Small intestine (tissue), 7 donors: ENCODE measurements around the gene TRAK1. TPM values are rescaled to one million over a fixed set of nuclear protein-coding genes. Genes with fewer than 3 reads are reported as not detected.

Experiments
- DNase-seq, 2 donors: peaks; one replicate each; pipeline versions ENCODE4 v3.0.0 to v3.0.0-alpha.2; 2013
- FAIRE-seq: peaks from 2 replicates; lab custom pipeline; 2012; peaks lifted over from hg19 to GRCh38; lab: Jason Lieb, UNC
- H3K27ac ChIP-seq, 3 donors: one replicate each; pipeline ENCODE4 v1.5.1; 2013; ENCODE audit warnings: low read length in 2 of 3, mild to moderate bottlenecking in 2 of 3, control low read depth in 1 of 3, inconsistent platforms in 1 of 3, low read depth in 1 of 3, moderate library complexity in 1 of 3
- H3K27me3 ChIP-seq, 3 donors: one replicate each; pipeline ENCODE4 v1.6.1; 2013; ENCODE audit warnings: low read length in 3 of 3, inconsistent platforms in 1 of 3; ENCODE audit not compliant: control insufficient read depth in 3 of 3, insufficient read depth in 3 of 3
- H3K36me3 ChIP-seq, 3 donors: one replicate each; pipeline ENCODE4 v1.6.1; 2013; ENCODE audit warnings: low read length in 3 of 3, inconsistent platforms in 1 of 3, low read depth in 1 of 3, mild to moderate bottlenecking in 1 of 3, moderate library complexity in 1 of 3; ENCODE audit not compliant: control insufficient read depth in 3 of 3, insufficient read depth in 2 of 3
- H3K4me1 ChIP-seq, 3 donors: one replicate each; pipeline ENCODE4 v1.6.1; 2013; ENCODE audit warnings: low read length in 2 of 3, inconsistent platforms in 1 of 3, low read depth in 1 of 3, mild to moderate bottlenecking in 1 of 3, moderate library complexity in 1 of 3; ENCODE audit not compliant: control insufficient read depth in 3 of 3, insufficient read depth in 2 of 3
- H3K4me3 ChIP-seq, 3 donors: one replicate each; pipeline ENCODE4 v1.5.1; 2013; ENCODE audit warnings: low read length in 3 of 3, control low read depth in 1 of 3, inconsistent platforms in 1 of 3, low read depth in 1 of 3, mild to moderate bottlenecking in 1 of 3, moderate library complexity in 1 of 3
- H3K9me3 ChIP-seq, 2 donors: one replicate each; pipeline ENCODE4 v1.6.1; 2013; ENCODE audit warnings: low read depth in 1 of 2, low read length in 1 of 2; ENCODE audit not compliant: control insufficient read depth in 2 of 2, insufficient read depth in 1 of 2
- WGBS, 3 donors: extraction: QIAGEN DNeasy Blood & Tissue Kit; methylation state at CpG; one replicate each; pipeline ENCODE4 v1.1.7; 2013; 5-methylcytosine and 5-hydroxymethylcytosine counted together
- polyA plus RNA-seq, 4 donors: library from polyadenylated mRNA; stranded (reverse) in 3 of 4; unstranded in 1 of 4; fragments of 200-250 nt in 3 of 4; fragments of 120-200 nt in 1 of 4; gene quantifications; one replicate each; pipeline versions ENCODE4 v1.2.1 to v1.2.3, GENCODE V29; 2013
- donor health status: healthy with polysubstance abuse.
- donor health status: control.
- donor health status: control.
- donor health status: Bipolar disorder and iron deficiency.
- donor health status: healthy.

The TRAK1 gene
- polyA plus RNA-seq, 4 donors, result 20.9 to 74.7 (median 39.8) TPM

DNA sequence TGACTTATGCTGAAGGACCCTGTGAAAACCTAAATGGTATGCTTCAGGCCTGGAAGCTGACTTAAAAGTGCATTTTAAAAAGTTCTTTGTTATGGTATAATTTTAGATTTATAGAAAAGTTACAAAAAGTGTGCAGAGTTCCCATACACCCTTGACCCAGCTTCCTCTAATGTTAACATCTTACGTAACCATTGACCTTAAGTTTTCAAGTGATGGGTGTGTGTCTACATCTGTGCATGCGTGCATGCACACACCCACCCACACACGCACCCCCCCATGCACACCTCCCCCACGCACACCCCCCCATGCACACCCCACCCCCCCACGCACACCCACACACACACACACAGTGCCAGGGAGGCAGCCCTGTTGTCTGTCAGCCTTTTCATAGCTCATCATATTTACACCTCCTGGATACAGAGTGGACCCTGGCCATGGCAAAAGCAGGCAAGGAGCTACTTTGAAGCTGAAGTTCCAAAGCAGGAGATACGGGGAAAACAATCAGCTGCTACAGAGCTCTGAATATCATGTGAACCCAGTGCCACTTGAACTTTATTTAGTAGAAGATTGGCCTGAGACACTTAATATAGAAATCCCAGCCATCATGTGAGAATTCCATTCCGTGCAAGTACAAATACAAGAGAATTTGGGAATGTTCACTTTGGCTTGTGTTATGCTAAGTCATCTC, 30.0 kb upstream of the TRAK1 start:
- Histone ChIP-seq H3K9me3 (no peaks in the 10 kb centered on the region), H3K27me3 (no peaks in the 10 kb centered on the region), H3K4me1 (peaks cover 0 to 16% (median 11%) of the 10 kb centered on the region in 3 donors), H3K4me3 (no peak overlapping the region), H3K36me3 (no peaks in the 10 kb centered on the region), H3K27ac (peak overlapping the region; percentile 3 to 84 (median 63))
- DNase-seq, result no peak
- FAIRE-seq, result no peak
- 44 to 61% (median 52%) methylated on average over 7 of the region's 7 CpGs for WGBS, 3 donors

DNA sequence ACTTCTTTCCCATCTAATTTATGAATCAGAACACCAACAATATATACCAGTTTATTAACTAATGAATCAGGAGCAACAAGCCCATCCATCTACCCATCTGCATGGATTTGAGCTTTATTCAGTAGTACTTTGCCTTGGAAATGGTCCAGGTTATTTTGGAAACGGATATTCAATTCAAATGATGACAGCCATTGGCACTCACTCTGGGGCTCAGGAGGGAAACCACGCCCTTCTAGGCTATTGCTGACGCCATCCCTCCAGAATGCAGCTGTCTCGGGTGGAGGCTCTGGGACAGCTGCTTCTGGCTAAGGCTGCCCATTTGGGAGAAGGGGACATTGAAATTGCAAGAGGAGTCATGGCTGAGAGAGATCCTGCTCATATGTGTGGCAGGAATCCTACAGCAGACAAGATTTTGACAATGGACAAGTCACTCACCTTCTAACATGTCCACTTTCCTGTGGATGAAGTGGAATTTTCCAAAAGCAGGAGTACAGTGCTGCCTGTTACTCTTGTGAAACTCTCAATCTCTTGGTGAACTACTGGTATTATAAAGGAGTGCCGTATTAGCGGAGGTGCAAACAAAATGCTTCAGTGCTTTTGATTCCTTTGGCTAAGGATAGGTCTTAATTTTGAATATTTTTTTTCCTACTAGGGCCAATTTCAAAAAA, 29.3 kb upstream of the TRAK1 start:
- FAIRE-seq, result no peak
- H3K9me3 ChIP-seq, result no peaks in the 10 kb centered on the region
- H3K36me3 ChIP-seq, result no peaks in the 10 kb centered on the region
- no peaks in the 10 kb centered on the region for H3K27me3 ChIP-seq
- H3K4me3 ChIP-seq, result no peak overlapping the region
- peaks cover 0 to 20% (median 17%) of the 10 kb centered on the region in 3 donors for H3K4me1 ChIP-seq
- H3K27ac ChIP-seq, result peak overlapping the region; percentile 3 to 70 (median 63)
- WGBS, 3 donors, result 44 to 59% (median 45%) methylated on average over 6 of the region's 6 CpGs
- peak; percentile 48 to 55 for DNase-seq

DNA sequence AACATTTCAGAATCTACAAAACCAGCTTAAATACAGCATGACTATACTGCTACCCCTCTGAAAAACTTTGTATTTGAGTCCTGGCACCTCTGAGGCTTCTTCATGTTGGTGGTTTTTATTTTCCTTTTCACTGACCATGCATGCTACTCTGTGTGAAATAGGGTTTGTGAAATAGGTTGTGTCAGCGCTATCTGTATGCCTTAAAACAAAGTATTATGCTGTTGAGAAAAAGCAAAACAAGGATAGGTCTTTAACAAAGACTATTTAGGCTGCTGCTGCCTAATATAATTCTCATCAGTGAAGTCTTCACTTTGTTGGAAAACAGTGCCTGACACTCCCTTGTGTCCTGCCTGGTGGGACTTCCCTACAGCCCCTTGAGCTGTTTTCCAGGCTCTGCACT, 28.7 kb upstream of the TRAK1 start:
- peaks cover 0 to 19% (median 18%) of the 10 kb centered on the region in 3 donors for H3K4me1 ChIP-seq
- peak overlapping the region in 2 of 3 donors; percentile 59 to 63 for H3K27ac ChIP-seq
- no peaks in the 10 kb centered on the region for H3K27me3 ChIP-seq
- DNase-seq, result no peak
- FAIRE-seq, result no peak
- no peaks in the 10 kb centered on the region for H3K36me3 ChIP-seq
- no peak overlapping the region for H3K4me3 ChIP-seq
- H3K9me3 ChIP-seq, result no peaks in the 10 kb centered on the region
- 86 to 100% (median 96%) methylated on average over 1 of the region's 1 CpG for WGBS, 3 donors

DNA sequence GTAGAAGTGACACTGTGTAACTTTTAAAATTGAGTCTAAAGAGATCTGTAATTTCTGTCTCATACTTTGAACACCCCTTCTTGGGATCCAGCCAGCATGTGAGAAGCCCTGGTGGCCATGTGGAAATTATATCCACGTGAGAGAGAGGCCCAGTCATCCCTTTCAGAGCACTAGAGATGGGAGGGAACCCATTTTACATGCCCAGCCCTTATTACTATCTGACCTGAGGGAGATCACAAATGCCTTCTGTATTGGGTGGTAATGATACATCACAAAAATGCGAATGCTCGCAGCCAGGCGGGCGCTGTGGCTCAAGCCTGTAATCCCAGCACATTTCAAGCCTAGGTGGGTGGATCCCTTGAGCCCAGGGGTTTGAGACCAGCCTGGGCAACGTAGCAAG, 27.3 kb upstream of the TRAK1 start:
- DNase-seq (no peak), FAIRE-seq (no peak)
- Histone ChIP-seq H3K4me3 (no peak overlapping the region), H3K4me1 (peaks cover under 1 to 20% (median 13%) of the 10 kb centered on the region in 3 donors), H3K36me3 (no peaks in the 10 kb centered on the region), H3K9me3 (no peaks in the 10 kb centered on the region), H3K27me3 (no peaks in the 10 kb centered on the region), H3K27ac (peak overlapping the region in 1 of 3 donors; percentile 59)
- 83 to 86% (median 86%) methylated on average over 6 of the region's 6 CpGs for WGBS, 3 donors

DNA sequence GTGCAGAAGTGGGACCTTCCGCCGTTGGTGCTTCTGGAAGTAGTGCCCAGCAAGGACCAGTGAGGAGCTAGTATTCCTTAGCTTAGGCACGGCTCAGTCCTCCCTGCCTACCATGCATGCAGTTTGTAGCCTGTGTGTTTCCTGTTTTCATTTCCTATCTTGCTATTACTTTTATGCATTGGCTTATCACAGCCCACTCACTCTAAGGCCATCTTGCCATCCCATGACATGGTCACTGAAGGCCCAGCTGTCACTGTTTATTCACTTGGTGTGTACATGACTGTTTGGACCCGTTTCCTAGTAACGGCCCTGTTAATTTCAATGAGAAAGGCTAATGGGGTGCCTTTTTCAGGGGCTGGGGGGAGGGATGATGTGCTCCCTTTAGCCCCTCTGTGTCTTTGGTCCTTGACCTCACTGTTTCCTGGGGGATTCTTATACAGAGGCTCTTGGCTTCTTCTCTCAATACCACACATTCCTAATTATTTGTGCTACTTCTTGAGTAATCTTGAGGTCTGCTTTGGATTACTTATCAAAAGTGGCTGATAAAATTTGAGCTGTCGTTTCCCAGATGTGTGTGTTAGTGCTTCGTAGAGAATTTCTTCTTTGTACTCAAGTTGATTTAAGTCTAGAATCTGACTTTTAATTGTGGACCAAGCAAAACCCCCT, 24.5 kb upstream of the TRAK1 start:
- Histone ChIP-seq H3K27ac (peak overlapping the region in 2 of 3 donors; percentile 62 to 74), H3K36me3 (peaks cover 0 to under 1% (median 0%) of the 10 kb centered on the region in 3 donors), H3K4me3 (no peak overlapping the region), H3K27me3 (no peaks in the 10 kb centered on the region), H3K9me3 (no peaks in the 10 kb centered on the region), H3K4me1 (peaks cover 9 to 24% (median 14%) of the 10 kb centered on the region in 3 donors)
- FAIRE-seq (no peak), DNase-seq (peak; percentile 66 to 71)
- WGBS, 3 donors, result 36 to 44% (median 43%) methylated on average over 7 of the region's 7 CpGs

DNA sequence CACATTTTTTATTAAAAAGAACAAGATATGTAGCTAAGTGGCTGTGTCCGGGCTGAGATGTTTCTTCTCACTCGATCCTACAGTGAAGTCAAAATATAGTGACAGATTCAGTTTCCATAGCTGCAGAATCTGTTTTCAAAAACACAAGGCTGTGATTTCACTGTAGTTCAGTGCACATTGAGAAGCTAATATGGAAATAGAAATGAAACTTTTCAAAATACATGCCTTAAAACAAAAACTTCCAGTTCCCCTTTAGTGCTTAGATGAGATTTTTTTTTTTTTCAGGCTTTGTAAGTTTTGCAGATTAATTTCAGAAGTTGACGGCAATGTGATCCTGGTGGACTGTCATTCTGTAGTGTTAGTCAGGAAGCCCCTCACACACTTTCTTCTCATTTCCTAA, 23.8 kb upstream of the TRAK1 start:
- H3K4me3 ChIP-seq, result no peak overlapping the region
- H3K9me3 ChIP-seq, result no peaks in the 10 kb centered on the region
- WGBS, 3 donors, result 31 to 50% (median 40%) methylated on average over 3 of the region's 3 CpGs
- H3K4me1 ChIP-seq, result peaks cover 10 to 25% (median 18%) of the 10 kb centered on the region in 3 donors
- DNase-seq, result peak in 1 of 2 donors; percentile 65
- peak overlapping the region in 2 of 3 donors; percentile 56 to 62 for H3K27ac ChIP-seq
- peaks cover 0 to 6% (median 0%) of the 10 kb centered on the region in 3 donors for H3K36me3 ChIP-seq
- no peaks in the 10 kb centered on the region for H3K27me3 ChIP-seq
- no peak for FAIRE-seq

DNA sequence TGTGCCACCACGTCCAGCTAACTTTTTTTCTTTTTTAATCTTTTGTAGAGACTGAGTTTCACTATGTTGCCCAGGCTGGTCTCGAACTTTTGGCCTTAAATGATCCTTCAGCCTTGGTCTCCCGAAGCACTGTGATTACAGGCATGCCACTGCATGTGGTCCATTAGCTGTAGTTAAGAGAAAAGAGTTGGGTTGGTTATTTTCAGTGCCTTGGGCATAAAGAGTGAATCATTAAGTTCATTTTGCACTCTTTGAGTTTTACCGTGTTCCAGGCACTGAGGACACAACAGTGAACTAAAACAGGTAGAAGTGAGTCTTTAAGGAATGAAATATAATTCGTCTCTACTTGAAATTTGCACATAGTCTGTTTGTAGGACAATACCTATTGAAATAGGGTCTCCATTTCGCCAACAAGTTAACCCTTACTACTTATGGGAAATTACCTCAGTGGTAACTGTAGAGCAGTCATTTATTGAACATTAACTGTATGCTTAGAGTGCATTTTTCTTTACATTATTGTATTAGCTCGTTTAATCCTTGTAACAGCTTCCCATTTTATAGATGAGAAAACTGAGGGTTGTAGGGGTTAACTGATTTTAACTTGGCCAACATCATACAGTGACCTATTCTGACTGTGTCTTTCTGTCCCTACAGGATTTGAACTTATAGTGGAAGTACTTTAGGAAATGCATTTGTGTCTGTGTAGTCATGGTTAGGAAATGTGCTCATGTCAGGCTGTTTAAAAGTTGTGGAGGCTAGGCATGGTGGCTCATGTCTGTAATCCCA, 22.7 kb upstream of the TRAK1 start:
- DNase-seq, result no peak
- H3K27ac ChIP-seq, result peak overlapping the region in 1 of 3 donors; percentile 75
- no peaks in the 10 kb centered on the region for H3K27me3 ChIP-seq
- peaks cover 10 to 28% (median 26%) of the 10 kb centered on the region in 3 donors for H3K4me1 ChIP-seq
- no peak overlapping the region for H3K4me3 ChIP-seq
- WGBS, 3 donors, result 83 to 90% (median 85%) methylated on average over 7 of the region's 7 CpGs
- H3K9me3 ChIP-seq, result no peaks in the 10 kb centered on the region
- FAIRE-seq, result no peak
- peaks cover 0 to 9% (median 0%) of the 10 kb centered on the region in 3 donors for H3K36me3 ChIP-seq
